GM23248 (cell line): ENCODE data around the gene BHLHE41. TPM values are rescaled to one million over a fixed set of nuclear protein-coding genes. Genes with fewer than 3 reads are reported as not detected.

Source experiments
- DNase-seq: peaks from one replicate; pipeline ENCODE4 v3.0.0-alpha.2; 2015
- H2AFZ ChIP-seq: fragments of 200-600 bp; sonication (generic); 2 replicates; pipeline ENCODE4 v1.6.1; 2016; ENCODE audit warnings: antibody characterized with exemption
- H3F3A ChIP-seq: fragments of 200-600 bp; sonication (generic); 2 replicates; pipeline ENCODE4 v1.6.1; 2016; ENCODE audit warnings: mild to moderate bottlenecking, antibody characterized with exemption, mixed run types; ENCODE audit not compliant: insufficient read depth
- H3K27ac ChIP-seq: fragments of 200-600 bp; sonication (generic); 2 replicates; pipeline ENCODE4 v1.5.1; 2016; ENCODE audit warnings: mild to moderate bottlenecking
- H3K27me3 ChIP-seq: fragments of 200-600 bp; sonication (generic); replicated peaks from 2 replicates; pipeline ENCODE4 v1.6.1; 2016; ENCODE audit warnings: mild to moderate bottlenecking; ENCODE audit not compliant: insufficient read depth
- H3K36me3 ChIP-seq: fragments of 200-600 bp; sonication (generic); 2 replicates; pipeline ENCODE4 v1.6.1; 2016; ENCODE audit warnings: low read depth, mild to moderate bottlenecking
- H3K4me1 ChIP-seq: fragments of 200-600 bp; sonication (generic); 2 replicates; pipeline ENCODE4 v1.6.1; 2016; ENCODE audit warnings: mild to moderate bottlenecking; ENCODE audit not compliant: insufficient read depth
- H3K4me2 ChIP-seq: fragments of 200-600 bp; sonication (generic); one replicate; pipeline ENCODE4 v1.6.1; 2016; ENCODE audit warnings: mild to moderate bottlenecking; ENCODE audit not compliant: unreplicated experiment
- H3K4me3 ChIP-seq: fragments of 200-600 bp; sonication (generic); 2 replicates; pipeline ENCODE4 v1.5.1; 2016; ENCODE audit warnings: mild to moderate bottlenecking
- H3K79me2 ChIP-seq: fragments of 200-600 bp; sonication (generic); 2 replicates; pipeline ENCODE4 v1.6.1; 2016; ENCODE audit warnings: mild to moderate bottlenecking; ENCODE audit not compliant: insufficient read depth
- H3K9ac ChIP-seq: fragments of 200-600 bp; sonication (generic); 2 replicates; pipeline ENCODE4 v1.6.1; 2016; ENCODE audit warnings: mild to moderate bottlenecking
- H3K9me2 ChIP-seq: fragments of 200-600 bp; sonication (generic); 2 replicates; pipeline ENCODE4 v1.6.1; 2016; ENCODE audit warnings: mixed run types, mild to moderate bottlenecking, moderate library complexity; ENCODE audit not compliant: insufficient read depth
- H3K9me3 ChIP-seq: fragments of 200-600 bp; sonication (generic); one replicate; pipeline ENCODE4 v1.6.1; 2017; ENCODE audit warnings: low read depth
- H4K20me1 ChIP-seq: fragments of 200-600 bp; sonication (generic); 2 replicates; pipeline ENCODE4 v1.6.0; 2016; ENCODE audit not compliant: insufficient read depth
- EZH2 ChIP-seq: fragments of 200-600 bp; sonication (generic); IDR thresholded peaks from 2 replicates; pipeline ENCODE4 v1.6.1; 2018; ENCODE audit warnings: antibody characterized with exemption, mild to moderate bottlenecking; ENCODE audit not compliant: insufficient read depth, poor library complexity, severe bottlenecking
- EZH2phosphoT487 ChIP-seq: fragments of 200-600 bp; sonication (generic); IDR thresholded peaks from 2 replicates; pipeline ENCODE4 v1.6.1; 2018; ENCODE audit warnings: antibody characterized with exemption, moderate library complexity, mild to moderate bottlenecking, low read depth; ENCODE audit not compliant: insufficient read depth
- WGBS, 2 experiments: methylation state at CpG; one replicate each; pipeline ENCODE4 v1.1.6; 2015 to 2017; ENCODE audit warnings: low lambda C conversion rate in 2 of 2, low coverage in 1 of 2; ENCODE audit errors: missing lambda C conversion rate in 2 of 2; 5-methylcytosine and 5-hydroxymethylcytosine counted together
- in situ Hi-C: fragments of 300-500 bp; cut with MboI; formaldehyde crosslinking; loops from 2 replicates; pipeline ENCODE4 v1.15.0; 2020
- polyA plus RNA-seq: library from polyadenylated mRNA; unstranded; fragments of >200 nt; fragmentation: Nextera tagmentation; extraction: Ambion mirVana; gene quantifications from 2 replicates; pipeline ENCODE4 v1.2.1, GENCODE V29; 2016
- total RNA-seq: library from RNA; depleted of rRNA; stranded (reverse); fragments of >200 nt; shearing (Covaris generic); gene quantifications from 2 replicates; pipeline ENCODE4 v1.2.3, GENCODE V29; 2014

BHLHE41 gene
- total and polyA plus RNA-seq, 2 experiments from 2014 or later = 0.76 to 1.3 TPM

- Histone ChIP-seq H4K20me1 (no peaks in the 10 kb centered on the region), H3K9me3 (no peaks in the 10 kb centered on the region), H2AFZ (peak overlapping the region; percentile 79), H3F3A (peaks cover 23% of the 10 kb centered on the region), H3K9me2 (no peaks in the 10 kb centered on the region), H3K4me2 (peak overlapping the region; percentile 86), H3K27me3 (no peaks in the 10 kb centered on the region), H3K4me3 (peak overlapping the region; percentile 74), H3K79me2 (no peaks in the 10 kb centered on the region), H3K4me1 (peaks cover 19% of the 10 kb centered on the region), H3K36me3 (no peaks in the 10 kb centered on the region), H3K27ac (peak overlapping the region; percentile 84), H3K9ac (peak overlapping the region; percentile 84)
- WGBS, 2 experiments = 1% methylated on average over 45 to 56 of the region's 69 CpGs
- in situ Hi-C loops = no loop called here
- DNase-seq = peak; percentile 87
- TF ChIP-seq EZH2 (no peak), EZH2phosphoT487 (no peak)
These were observed 2.0 kb downstream of the BHLHE41 start for GRCh38 chr12:26122681-26123481.

GRCh38 chr12:26122061-26122680 is 2.7 kb downstream of the BHLHE41 start:
- no peaks in the 10 kb centered on the region for H3K9me3 ChIP-seq
- peak overlapping the region; percentile 84 for H3K9ac ChIP-seq
- in situ Hi-C loops = no loop called here
- no peaks in the 10 kb centered on the region for H3K27me3 ChIP-seq
- H3K79me2 ChIP-seq = no peaks in the 10 kb centered on the region
- TF ChIP-seq EZH2phosphoT487 (no peak), EZH2 (no peak)
- peak overlapping the region; percentile 84 for H3K27ac ChIP-seq
- H2AFZ ChIP-seq = peak overlapping the region; percentile 86
- H3K4me3 ChIP-seq = peak overlapping the region; percentile 74
- H3K4me1 ChIP-seq = peaks cover 13% of the 10 kb centered on the region
- WGBS, 2 experiments = 1 to 2% methylated on average over 39 to 42 of the region's 88 CpGs
- peak overlapping the region; percentile 76 for H3K4me2 ChIP-seq
- H3K9me2 ChIP-seq = no peaks in the 10 kb centered on the region
- peaks cover 17% of the 10 kb centered on the region for H3F3A ChIP-seq
- H4K20me1 ChIP-seq = no peaks in the 10 kb centered on the region
- no peaks in the 10 kb centered on the region for H3K36me3 ChIP-seq
- DNase-seq = peak; percentile 46

- peak overlapping the region; percentile 84 for H3K9ac ChIP-seq
- no peaks in the 10 kb centered on the region for H3K9me3 ChIP-seq
- H3K36me3 ChIP-seq = no peaks in the 10 kb centered on the region
- H4K20me1 ChIP-seq = no peaks in the 10 kb centered on the region
- peaks cover 8% of the 10 kb centered on the region for H3K4me1 ChIP-seq
- H3K9me2 ChIP-seq = no peaks in the 10 kb centered on the region
- peak overlapping the region; percentile 74 for H3K4me3 ChIP-seq
- 49 to 51% methylated on average over 15 of the region's 15 CpGs for WGBS, 2 experiments
- H3K4me2 ChIP-seq = peak overlapping the region; percentile 76
- no peak for DNase-seq
- peaks cover 16% of the 10 kb centered on the region for H3F3A ChIP-seq
- in situ Hi-C loops = no loop called here
- H2AFZ ChIP-seq = peak overlapping the region; percentile 86
- no peaks in the 10 kb centered on the region for H3K27me3 ChIP-seq
- H3K27ac ChIP-seq = no peak overlapping the region; the same call in 1 of the 2 replicates
- no peaks in the 10 kb centered on the region for H3K79me2 ChIP-seq
- TF ChIP-seq EZH2phosphoT487 (no peak), EZH2 (no peak)
These were observed 3.3 kb downstream of the BHLHE41 start for GRCh38 chr12:26121323-26122060.

- TF ChIP-seq EZH2phosphoT487 = no peak
- TF ChIP-seq EZH2 = no peak
- 91 to 94% methylated on average over 4 of the region's 4 CpGs for WGBS, 2 experiments
- Histone ChIP-seq H3K36me3 (no peaks in the 10 kb centered on the region), H3K9ac (no peak overlapping the region), H3K4me2 (no peak overlapping the region), H3K27me3 (no peaks in the 10 kb centered on the region), H3K4me3 (no peak overlapping the region), H3K9me3 (no peaks in the 10 kb centered on the region), H3K9me2 (no peaks in the 10 kb centered on the region), H3K27ac (no peak overlapping the region), H4K20me1 (no peaks in the 10 kb centered on the region), H2AFZ (no peak overlapping the region), H3K79me2 (no peaks in the 10 kb centered on the region), H3F3A (peaks cover 16% of the 10 kb centered on the region), H3K4me1 (peaks cover 8% of the 10 kb centered on the region)
- in situ Hi-C loops = no loop called here
- DNase-seq = peak; percentile 6
These were observed 4.1 kb downstream of the BHLHE41 start for GRCh38 chr12:26120561-26121274.
